AG08395 (cell line): ENCODE data around the gene TRDMT1.

Experiments used
- DNase-seq: peaks from one replicate; pipeline ENCODE4 v3.0.0; 2012; ENCODE audit warnings: mixed read lengths, low spot score

TRDMT1 gene

DNA sequence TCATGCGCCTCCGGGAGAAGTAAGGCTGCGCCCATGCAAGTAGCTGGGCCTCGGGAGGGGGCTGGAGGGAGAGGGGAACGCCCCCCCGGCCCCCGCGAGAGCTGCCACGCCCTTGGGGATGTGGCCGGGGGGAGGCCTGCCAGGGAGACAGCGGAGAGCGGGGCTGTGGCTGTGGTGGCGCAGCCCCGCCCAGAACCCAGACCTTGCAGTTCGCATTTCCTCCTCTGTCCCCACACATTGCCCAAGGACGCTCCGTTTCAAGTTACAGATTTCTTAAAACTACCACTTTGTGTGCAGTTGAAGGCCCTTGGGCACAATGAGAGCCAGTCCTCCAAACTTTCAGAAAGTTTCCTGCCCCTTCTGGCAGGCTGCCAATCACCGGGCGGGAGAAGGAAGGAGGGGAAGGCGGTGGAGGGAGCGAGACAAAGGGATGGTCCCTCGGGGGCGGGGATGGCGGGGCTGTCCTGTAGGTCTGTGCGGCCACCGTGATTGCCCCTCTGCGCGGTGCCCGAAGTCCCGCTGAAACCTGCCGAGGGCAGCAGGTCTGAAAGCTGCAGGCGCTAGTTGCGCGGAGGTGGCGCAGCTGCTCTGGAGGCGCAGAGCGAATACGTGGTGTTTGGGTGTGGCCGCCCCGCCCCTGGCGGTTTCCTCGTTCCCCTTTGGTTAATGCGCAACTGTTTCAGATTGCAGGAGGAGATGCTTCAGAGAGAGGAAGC, 28.7 kb upstream of the TRDMT1 start:
- DNase-seq: peak; percentile 44

GRCh38 chr10:17229717-17229966, 28.2 kb upstream of the TRDMT1 start:
- no peak for DNase-seq

- peak; percentile 94 for DNase-seq
Measured at GRCh38 chr10:17229016-17229716, 27.7 kb upstream of the TRDMT1 start.

- peak; percentile 90 for DNase-seq
Measured at GRCh38 chr10:17228091-17229015, 26.9 kb upstream of the TRDMT1 start, which contains the start of gene VIM. TSS of gene VIM (plus strand) at chr10:17228241. CDS start at chr10:17229423, 1,182 bp downstream.

- DNase-seq: peak; percentile 24
Measured at GRCh38 chr10:17227367-17228090, 26.1 kb upstream of the TRDMT1 start.

GRCh38 chr10:17226891-17227303, 25.4 kb upstream of the TRDMT1 start:
- no peak for DNase-seq

DNA sequence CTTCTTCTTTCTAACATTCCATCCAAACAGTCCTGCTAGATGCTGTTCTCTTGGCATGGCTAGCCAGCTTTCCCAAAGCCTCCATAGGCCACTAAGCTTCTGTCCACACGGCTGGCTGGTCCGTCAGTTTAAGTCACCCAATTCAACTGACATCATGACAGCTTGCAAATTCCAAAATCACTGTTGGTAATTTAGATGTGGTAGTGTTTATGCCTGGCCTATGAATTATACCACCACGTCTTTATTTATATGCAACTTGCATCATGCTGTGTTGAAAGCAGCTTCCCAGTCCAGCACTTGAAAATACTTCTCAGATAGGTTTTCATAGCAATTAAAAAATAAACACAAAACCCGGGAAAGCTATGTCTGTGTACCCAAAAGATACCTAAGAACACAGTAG, 24.3 kb upstream of the TRDMT1 start:
- DNase-seq: no peak

DNA sequence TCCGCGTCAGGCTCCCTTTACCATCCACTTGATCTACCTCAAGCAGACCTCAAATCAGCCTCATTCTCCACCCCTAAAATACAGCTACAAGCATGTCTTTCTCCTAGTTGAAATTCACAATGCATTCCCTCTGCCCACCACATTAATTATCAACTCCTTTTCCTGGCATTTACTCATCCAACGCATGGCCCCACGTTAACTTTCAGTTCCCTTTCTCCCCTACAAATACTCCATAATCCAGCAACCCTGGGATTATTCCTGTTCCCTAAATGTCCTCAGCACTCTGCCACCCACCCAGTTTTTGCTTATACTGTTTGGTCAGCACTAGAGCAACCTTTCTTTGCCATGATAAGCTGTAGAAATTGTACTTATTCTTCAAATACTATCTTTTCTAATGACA, 20.9 kb upstream of the TRDMT1 start:
- DNase-seq: no peak

- no peak for DNase-seq
Measured at GRCh38 chr10:17220652-17221100, 19.2 kb upstream of the TRDMT1 start.

- peak; percentile 28 for DNase-seq
Measured at GRCh38 chr10:17219024-17219423, 17.6 kb upstream of the TRDMT1 start.

- DNase-seq: peak; percentile 68
Measured at GRCh38 chr10:17217631-17218232, 16.3 kb upstream of the TRDMT1 start.

- no peak for DNase-seq
Measured at GRCh38 chr10:17216901-17217395, 15.5 kb upstream of the TRDMT1 start.

DNA sequence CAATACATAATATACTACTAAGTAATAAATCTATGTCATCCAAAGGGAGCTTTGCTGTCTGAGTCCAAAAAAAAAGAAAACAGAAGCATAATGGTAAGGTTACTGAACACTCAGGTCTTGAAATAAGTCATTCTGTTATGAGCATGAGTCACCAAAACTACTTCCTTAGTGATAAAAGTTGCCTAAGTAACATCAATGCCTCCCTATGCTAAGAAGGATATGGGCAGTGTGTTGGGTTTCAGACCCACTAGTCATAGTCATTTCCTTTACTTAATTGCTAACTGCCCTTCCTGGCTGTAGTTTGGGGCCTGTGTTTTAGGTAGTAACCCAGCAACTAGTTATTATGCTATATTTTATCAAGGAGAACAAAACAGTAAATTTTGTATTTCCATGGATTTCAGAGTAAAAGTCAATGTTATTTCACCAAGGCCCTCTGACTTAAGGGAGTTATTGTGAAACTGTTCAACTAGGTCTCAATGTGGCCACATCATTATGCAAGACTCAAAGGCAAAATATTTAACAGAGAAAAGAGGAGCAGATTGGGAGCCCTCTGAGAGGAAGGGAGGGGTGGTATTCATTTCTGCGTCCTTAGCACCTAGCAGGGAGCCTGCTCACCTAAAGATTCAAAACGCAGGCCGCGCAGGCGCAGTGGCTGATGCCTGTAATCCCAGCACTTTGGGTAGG, 14.9 kb upstream of the TRDMT1 start:
- DNase-seq: peak; percentile 77

DNA sequence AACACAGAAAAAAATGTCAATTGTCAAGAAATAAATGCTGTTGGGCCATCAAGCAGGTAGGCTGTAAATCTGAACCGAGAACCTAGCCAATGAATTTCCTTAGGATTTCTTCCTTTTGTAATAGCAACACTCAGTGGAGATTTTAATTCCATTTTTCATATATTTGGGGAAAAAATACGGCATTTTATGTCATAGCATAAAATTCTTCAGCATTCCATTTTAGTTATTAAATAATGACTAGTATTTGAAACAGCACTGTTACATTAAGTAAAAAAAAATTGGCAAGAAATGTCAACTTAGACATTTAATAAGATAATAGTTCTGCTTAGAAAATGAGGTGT, 14.3 kb upstream of the TRDMT1 start:
- no peak for DNase-seq

GRCh38 chr10:17214971-17215781, 13.7 kb upstream of the TRDMT1 start:
- DNase-seq: peak; percentile 60

DNA sequence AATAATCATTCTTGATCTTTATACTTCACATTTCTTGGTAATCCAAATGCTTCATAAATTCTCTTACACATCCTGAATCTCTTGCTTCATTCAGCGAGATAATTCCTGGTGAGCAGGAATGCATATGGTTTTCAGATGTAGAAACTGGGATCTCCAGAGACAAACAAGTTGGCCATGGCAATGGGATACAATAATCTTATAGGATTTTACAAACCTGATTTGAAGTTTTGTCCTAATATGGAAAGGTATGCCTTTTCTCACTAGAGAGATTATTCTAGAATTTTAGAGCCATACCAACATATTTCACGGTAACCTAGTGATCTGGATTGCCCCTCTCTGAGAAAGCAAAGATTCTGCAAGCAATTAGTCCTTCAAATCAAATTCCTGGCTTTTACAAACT, 13.1 kb upstream of the TRDMT1 start:
- DNase-seq: no peak

DNA sequence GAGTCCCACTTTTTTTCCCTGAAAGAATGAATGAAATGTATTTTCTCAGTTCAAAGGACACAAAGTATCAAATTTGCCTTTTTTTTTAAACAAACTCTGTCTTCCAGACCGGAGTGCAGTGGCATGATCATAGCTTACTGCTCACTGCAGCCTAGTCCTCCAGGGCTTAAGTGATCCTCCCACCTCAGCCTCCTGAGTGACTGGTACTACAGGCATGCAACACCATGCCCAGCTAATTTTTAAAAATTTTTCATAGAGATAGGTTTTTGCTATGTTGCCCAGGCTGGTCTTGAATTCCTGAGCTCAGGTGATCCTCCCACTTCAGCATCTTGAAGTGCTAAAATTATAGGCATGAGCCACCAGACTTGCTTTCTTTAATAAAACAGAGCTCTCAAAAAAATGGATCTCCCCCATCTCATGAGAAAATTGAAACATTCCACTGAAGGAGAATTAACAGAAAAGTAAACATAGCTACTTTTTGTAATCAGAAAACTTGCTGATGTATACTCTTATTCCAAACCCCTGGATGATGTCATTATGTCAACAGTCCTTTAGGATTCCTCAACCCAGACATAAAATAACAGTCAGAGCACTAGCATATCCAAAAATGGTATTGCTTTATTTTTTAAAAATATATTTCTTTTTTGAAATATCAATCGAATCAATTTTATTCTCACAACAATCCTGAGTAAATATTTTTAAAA, 12.3 kb upstream of the TRDMT1 start:
- DNase-seq: no peak

DNA sequence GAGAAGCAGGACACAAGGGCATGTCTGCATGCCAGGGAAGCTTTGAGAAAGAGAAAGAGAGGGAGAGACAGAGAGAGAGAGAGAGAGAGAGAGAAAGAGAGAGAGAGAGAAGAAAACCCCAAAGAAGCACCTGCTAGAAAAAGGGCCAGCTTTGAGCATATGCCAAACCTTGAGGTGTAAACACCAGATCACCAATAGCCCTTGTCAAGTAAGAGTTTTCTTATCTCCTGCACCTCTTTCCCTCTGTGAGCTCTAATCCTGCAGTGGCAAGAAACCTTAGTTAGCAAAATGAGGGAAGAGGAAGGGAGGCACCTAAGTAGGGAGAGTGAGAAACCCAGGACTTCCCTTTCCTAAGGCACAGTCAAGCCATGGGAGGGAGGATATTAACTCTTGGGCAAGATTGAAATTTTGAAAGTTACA, 11.3 kb upstream of the TRDMT1 start:
- DNase-seq: no peak

DNA sequence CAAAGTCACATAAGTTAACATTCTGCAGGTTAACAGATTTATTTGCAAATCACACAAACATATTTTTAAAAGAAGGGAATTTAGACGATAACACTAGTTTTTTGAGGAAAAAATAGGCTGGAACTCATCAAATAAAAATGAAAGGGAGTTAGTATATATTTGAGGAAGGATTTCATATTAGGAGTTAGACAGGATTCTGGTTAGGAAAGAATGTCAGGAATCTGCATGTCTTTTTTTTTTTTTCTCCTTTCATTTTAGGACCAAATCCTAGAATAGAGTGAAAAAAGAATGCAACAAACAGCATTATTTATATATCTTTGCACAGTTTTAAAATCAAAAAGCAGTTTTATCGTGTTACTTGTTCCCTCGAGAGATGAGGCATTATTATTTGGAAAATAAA, 8.9 kb upstream of the TRDMT1 start:
- peak; percentile 27 for DNase-seq
